ENCODE data around the gene ZNF467. TPM values are rescaled to one million over a fixed set of nuclear protein-coding genes. Genes with fewer than 3 reads are reported as not detected.

Gene ZNF467
- total and polyA plus RNA-seq, 9 donors = 2.3 to 23.7 (median 11.4) TPM

GRCh38 chr7:149733131-149733923 lies 40.1 kb downstream of the ZNF467 start:
- intact Hi-C loops (cut with DNase I) = no loop called here
- no peak for TF ChIP-seq CTCF (IDR thresholded peaks at IDR 0.05)
- no peak for TF ChIP-seq POLR2A (IDR thresholded peaks at IDR 0.05)
- no peak for TF ChIP-seq EP300 (IDR thresholded peaks at IDR 0.05)
- no peaks in the 10 kb centered on the region for H3K36me3 ChIP-seq
- no peaks in the 10 kb centered on the region for H3K4me1 ChIP-seq (ENCODE audit: insufficient read depth)
- no peak overlapping the region for H3K4me3 ChIP-seq
- DNase-seq = peak in 1 of 5 donors; percentile 9
- H3K27me3 ChIP-seq = no peaks in the 10 kb centered on the region
- H3K9me3 ChIP-seq = no peaks in the 10 kb centered on the region
- H3K27ac ChIP-seq = no peak overlapping the region
- WGBS, 3 donors = 79 to 86% (median 83%) methylated on average over 28 to 30 of the region's 30 CpGs

GRCh38 chr7:149732611-149733010 lies 40.8 kb downstream of the ZNF467 start:
- intact Hi-C loops (cut with DNase I) = no loop called here
- peak in 1 of 5 donors; percentile 4 for DNase-seq

DNA sequence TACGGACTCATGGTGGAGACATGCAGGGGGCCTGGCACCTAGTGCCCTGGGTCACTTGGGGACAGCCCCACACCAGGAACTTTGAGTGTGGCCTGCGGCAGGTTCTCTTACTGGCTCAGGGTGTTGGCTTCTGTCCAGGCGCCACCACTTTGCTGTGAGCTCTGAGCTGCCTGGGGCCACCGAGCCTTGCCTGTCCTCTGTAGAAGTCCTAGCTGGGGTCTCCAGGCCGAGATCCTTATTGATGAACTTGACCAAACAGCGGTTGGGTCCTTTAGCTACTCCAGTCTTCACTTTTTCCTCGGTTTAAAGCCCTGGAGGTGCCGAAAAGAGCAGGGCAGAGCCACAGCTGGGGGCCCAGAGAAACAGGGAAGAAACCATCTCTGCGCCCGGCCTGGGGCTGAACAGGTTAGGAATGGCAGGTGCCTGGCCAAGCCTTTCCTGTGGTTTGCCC lies 41.3 kb downstream of the ZNF467 start:
- H3K9me3 ChIP-seq = no peaks in the 10 kb centered on the region
- DNase-seq = peak in 1 of 5 donors; percentile 4
- TF ChIP-seq EP300 (IDR thresholded peaks at IDR 0.05) = no peak
- TF ChIP-seq CTCF (IDR thresholded peaks at IDR 0.05) = no peak
- TF ChIP-seq POLR2A (IDR thresholded peaks at IDR 0.05) = no peak
- intact Hi-C loops (cut with DNase I) = no loop called here
- H3K4me3 ChIP-seq = no peak overlapping the region
- H3K27ac ChIP-seq = no peak overlapping the region
- 90 to 96% (median 92%) methylated on average over 10 of the region's 10 CpGs for WGBS, 3 donors
- no peaks in the 10 kb centered on the region for H3K36me3 ChIP-seq
- H3K4me1 ChIP-seq (ENCODE audit: insufficient read depth) = no peaks in the 10 kb centered on the region
- H3K27me3 ChIP-seq = no peaks in the 10 kb centered on the region

More at GRCh38 chr7:149732611-149733010, 40.8 kb downstream of the ZNF467 start:
- no peaks in the 10 kb centered on the region for H3K9me3 ChIP-seq
- no peaks in the 10 kb centered on the region for H3K4me1 ChIP-seq (ENCODE audit: insufficient read depth)
- WGBS, 3 donors = 72 to 74% (median 73%) methylated on average over 7 of the region's 7 CpGs
- no peak overlapping the region for H3K27ac ChIP-seq
- TF ChIP-seq CTCF (IDR thresholded peaks at IDR 0.05) (no peak), EP300 (IDR thresholded peaks at IDR 0.05) (no peak), POLR2A (IDR thresholded peaks at IDR 0.05) (no peak)
- no peaks in the 10 kb centered on the region for H3K27me3 ChIP-seq
- H3K4me3 ChIP-seq = no peak overlapping the region
- H3K36me3 ChIP-seq = no peaks in the 10 kb centered on the region

DNA sequence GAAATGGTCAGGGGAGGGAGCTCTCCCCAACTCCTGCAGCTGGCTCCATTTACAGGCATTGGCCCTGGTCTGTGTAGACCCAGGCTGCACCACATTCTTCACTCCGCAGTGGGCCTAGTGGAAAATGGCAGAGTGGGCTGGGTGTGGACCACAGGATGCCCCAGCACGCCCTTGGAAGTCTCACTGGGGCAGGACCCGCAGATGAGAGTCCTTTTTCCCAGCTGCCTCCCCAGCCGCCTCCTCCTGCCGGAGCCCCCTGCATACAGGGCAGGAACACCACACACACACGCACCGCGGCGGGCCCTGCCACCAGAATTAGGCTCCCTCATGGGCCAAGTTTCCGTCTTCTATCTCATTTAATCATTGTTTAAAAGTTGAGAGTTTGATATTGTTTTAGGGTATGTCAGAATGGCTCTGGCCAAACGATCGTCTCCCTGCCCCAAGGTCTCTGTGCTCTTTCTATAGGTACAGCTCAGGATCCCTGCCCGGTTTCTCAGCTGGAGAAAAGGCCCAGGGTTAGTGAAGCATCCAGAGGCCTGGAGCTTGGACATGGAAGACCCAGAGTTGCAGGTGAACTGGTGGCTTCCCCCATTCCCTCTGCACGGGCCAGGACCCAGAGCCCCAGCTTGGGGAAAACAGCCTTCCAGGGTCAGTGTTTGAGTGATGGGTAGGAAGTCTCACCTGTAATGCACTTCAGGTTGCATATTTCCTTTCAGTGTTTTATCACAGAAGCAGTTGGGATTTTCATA lies 42.0 kb downstream of the ZNF467 start:
- Histone ChIP-seq H3K4me3 (no peak overlapping the region), H3K27me3 (no peaks in the 10 kb centered on the region), H3K4me1 (ENCODE audit: insufficient read depth) (no peaks in the 10 kb centered on the region), H3K27ac (no peak overlapping the region), H3K36me3 (no peaks in the 10 kb centered on the region), H3K9me3 (no peaks in the 10 kb centered on the region)
- WGBS, 3 donors = 89 to 95% (median 89%) methylated on average over 13 to 14 of the region's 14 CpGs
- intact Hi-C loops (cut with DNase I) = no loop called here
- TF ChIP-seq CTCF (IDR thresholded peaks at IDR 0.05) = no peak
- TF ChIP-seq POLR2A (IDR thresholded peaks at IDR 0.05) = no peak
- TF ChIP-seq EP300 (IDR thresholded peaks at IDR 0.05) = no peak
- DNase-seq = no peak

All from ovary (tissue), 9 donors.